Endothelial cell of umbilical vein (primary cell): ENCODE results near the gene NUTF2. TPM values are rescaled to one million over a fixed set of nuclear protein-coding genes. Genes with fewer than 3 reads are reported as not detected.

Experiments
- BruUV-seq: library from RNA; stranded (reverse); fragments of 400-500 nt; replicated peaks from 2 replicates; lab custom pipeline; 2021; lab: Mats Ljungman, UMichigan
- CTCF ChIA-PET: fragments of 300-600, 350-600 bp; sonication (Branson Sonifier 250); formaldehyde crosslinking; loops from one replicate; lab custom pipeline; 2021; ENCODE audit warnings: antibody characterized with exemption, inconsistent platforms; lab: Charles Lee
- POLR2A ChIA-PET: fragments of 300-600, 350-600 bp; sonication (Branson Sonifier 250); formaldehyde crosslinking; loops from one replicate; lab custom pipeline; 2021; ENCODE audit warnings: antibody characterized with exemption, inconsistent platforms; lab: Charles Lee
- DNase-seq: peaks from one replicate; pipeline ENCODE4 v3.0.0-alpha.2; 2011; ENCODE audit warnings: low read depth, low spot score
- FAIRE-seq: peaks from 2 replicates; lab custom pipeline; 2011; peaks lifted over from hg19 to GRCh38; lab: Jason Lieb, UNC
- H2AFZ ChIP-seq: 2 replicates; pipeline ENCODE4 v1.6.0; 2012; ENCODE audit warnings: low read depth, low read length, control low read depth, inconsistent platforms
- H3K27ac ChIP-seq: 2 replicates; pipeline ENCODE4 v1.5.1; 2011; ENCODE audit warnings: low read depth, mild to moderate bottlenecking, control low read depth, low read length, moderate library complexity; ENCODE audit not compliant: insufficient read depth
- H3K27me3 ChIP-seq, 2 experiments: 2 replicates each; pipeline versions ENCODE4 v1.6.0 to v1.6.1; 2011; ENCODE audit warnings: low read length in 2 of 2, mixed read lengths in 1 of 2; ENCODE audit not compliant: control insufficient read depth in 2 of 2, insufficient read depth in 2 of 2
- H3K36me3 ChIP-seq, 2 experiments: 2 replicates in 1 of 2; 3 replicates in 1 of 2; pipeline ENCODE4 v1.5.1; 2011; ENCODE audit warnings: low read length in 2 of 2, mild to moderate bottlenecking in 1 of 2, moderate library complexity in 1 of 2; ENCODE audit not compliant: control insufficient read depth in 2 of 2, insufficient read depth in 2 of 2; ENCODE audit errors: extremely low read depth in 1 of 2
- H3K4me1 ChIP-seq: 3 replicates; pipeline ENCODE4 v1.5.1; 2011; ENCODE audit warnings: mild to moderate bottlenecking, low read length; ENCODE audit not compliant: control insufficient read depth, insufficient read depth; ENCODE audit errors: extremely low read depth
- H3K4me2 ChIP-seq: 2 replicates; pipeline ENCODE4 v1.6.1; 2011; ENCODE audit warnings: low read length, control low read depth, mixed read lengths; ENCODE audit not compliant: insufficient read depth
- H3K4me3 ChIP-seq, 3 experiments: fragments of 200-600 bp in 1 of 3; sonication (generic), shearing (Covaris generic) in 1 of 3; replicated peaks in 1 of 3; 2 replicates each; pipeline ENCODE4 v1.5.1; 2011 to 2016; ENCODE audit warnings: control low read depth in 3 of 3, low read length in 3 of 3, mild to moderate bottlenecking in 2 of 3, inconsistent platforms in 1 of 3, low read depth in 1 of 3, moderate library complexity in 1 of 3; ENCODE audit not compliant: insufficient read depth in 1 of 3
- H3K79me2 ChIP-seq: 2 replicates; pipeline ENCODE4 v1.6.0; 2012; ENCODE audit warnings: low read length, inconsistent platforms; ENCODE audit not compliant: control insufficient read depth, insufficient read depth
- H3K9ac ChIP-seq: replicated peaks from 2 replicates; pipeline ENCODE3; 2011; ENCODE audit warnings: low read length, control low read depth; ENCODE audit not compliant: insufficient read depth; ENCODE audit errors: extremely low read depth
- H3K9me1 ChIP-seq: replicated peaks from 3 replicates; pipeline ENCODE4 v1.6.0; 2011; ENCODE audit warnings: mild to moderate bottlenecking, low read length; ENCODE audit not compliant: control insufficient read depth, insufficient read depth; ENCODE audit errors: extremely low read depth
- H3K9me3 ChIP-seq: replicated peaks from 2 replicates; pipeline ENCODE4 v1.5.1; 2012; ENCODE audit warnings: low read length, inconsistent platforms; ENCODE audit not compliant: control insufficient read depth, insufficient read depth
- H4K20me1 ChIP-seq: replicated peaks from 2 replicates; pipeline ENCODE3; 2011; ENCODE audit warnings: mild to moderate bottlenecking, low read length; ENCODE audit not compliant: control insufficient read depth, insufficient read depth; ENCODE audit errors: extremely low read depth
- EZH2 ChIP-seq: IDR thresholded peaks from 2 replicates; pipeline ENCODE4 v1.6.1; 2012; ENCODE audit warnings: borderline replicate concordance, low read depth, mild to moderate bottlenecking, moderate library complexity, low read length, inconsistent platforms; ENCODE audit not compliant: severe bottlenecking
- FOS ChIP-seq: IDR thresholded peaks from 2 replicates; pipeline ENCODE4 v1.6.1; 2011; ENCODE audit warnings: mild to moderate bottlenecking, low read length, moderate library complexity, borderline replicate concordance; ENCODE audit not compliant: insufficient read depth
- GATA2 ChIP-seq: IDR thresholded peaks from 2 replicates; pipeline ENCODE4 v1.7.0; 2011; ENCODE audit warnings: low read depth, mild to moderate bottlenecking, moderate library complexity, mixed read lengths, low read length; ENCODE audit not compliant: insufficient read length, insufficient read depth
- JUN ChIP-seq: IDR thresholded peaks from 2 replicates; pipeline ENCODE4 v1.6.1; 2011; ENCODE audit warnings: borderline replicate concordance, low read depth; ENCODE audit not compliant: insufficient read length, insufficient read depth
- MYC ChIP-seq: IDR thresholded peaks from one replicate; pipeline ENCODE4 v1.6.1; 2011; ENCODE audit warnings: mild to moderate bottlenecking, low read depth, low read length
- POLR2A ChIP-seq: IDR thresholded peaks from 2 replicates; pipeline ENCODE4 v1.6.1; 2012; ENCODE audit warnings: low read depth, mild to moderate bottlenecking, control low read depth, low read length
- POLR2AphosphoS5 ChIP-seq: IDR thresholded peaks from 2 replicates; pipeline ENCODE4 v1.6.1; 2012; ENCODE audit warnings: low read depth, mild to moderate bottlenecking, control low read depth, low read length, moderate library complexity; ENCODE audit not compliant: insufficient read depth
- dilution Hi-C: fragments of 300-500 bp; cut with MboI; formaldehyde crosslinking; loops from one replicate; pipeline ENCODE4 v1.15.0; 2019; ENCODE audit warnings: low sequenced_read_pairs; ENCODE audit not compliant: extremely low pct_ligation_motif_present
- intact Hi-C: fragments of 100-400 bp; cut with micrococcal nuclease; formaldehyde crosslinking; loops from one replicate; pipeline ENCODE4 v1.10.0; 2022
- polyA plus RNA-seq, 4 experiments: library from polyadenylated mRNA; depleted of rRNA in 3 of 4; stranded (reverse) in 3 of 4; unstranded in 1 of 4; fragments of >200 nt; gene quantifications; 2 replicates each; pipeline versions ENCODE4 v1.2.1 to v1.2.3, GENCODE V29; 2011 to 2012; ENCODE audit warnings: missing spikeins in 1 of 4
- total RNA-seq: library from RNA; stranded (reverse); gene quantifications from 2 replicates; pipeline ENCODE4 v1.2.3, GENCODE V29; 2021
- TF ChIP-seq, protein P1 (sequence below): IDR thresholded peaks from 2 replicates; pipeline ENCODE4 v1.6.1; 2011; ENCODE audit not compliant: insufficient read depth, insufficient read length
- TF ChIP-seq, protein P2 (sequence below), 2 donors: IDR thresholded peaks; 1 replicate in 1 of 2; 2 replicates in 1 of 2; pipeline ENCODE4 v1.5.1; 2011; ENCODE audit warnings: low read length in 2 of 2, mild to moderate bottlenecking in 2 of 2, moderate library complexity in 2 of 2, control low read depth in 1 of 2, inconsistent platforms in 1 of 2, low read depth in 1 of 2; ENCODE audit not compliant: insufficient read depth in 1 of 2; ENCODE audit errors: extremely low read depth in 1 of 2

NUTF2 gene
- total and polyA plus RNA-seq, 2 donors (not counting 3 experiments of a cell fraction or from before 2014, with no cell fraction given): 208 to 273 TPM

- Histone ChIP-seq H3K4me1 (peaks cover 15% of the 10 kb centered on the region), H3K4me2 (no peak overlapping the region), H3K79me2 (peaks cover 26% of the 10 kb centered on the region), H3K9me3 (no peaks in the 10 kb centered on the region), H3K27ac (no peak overlapping the region), H3K27me3 (no peaks in the 10 kb centered on the region), H3K4me3 (no peak overlapping the region), H3K9ac (no peak overlapping the region), H3K9me1 (no peaks in the 10 kb centered on the region), H3K36me3 (peaks cover 18 to 31% of the 10 kb centered on the region in 2 experiments), H4K20me1 (no peaks in the 10 kb centered on the region), H2AFZ (no peak overlapping the region)
- CTCF ChIA-PET: interaction anchor here (1.1 kb wide), 1 partner anchor 53 kb away, joined by 3 read pairs; no protein-coding TSS in a partner anchor
- no TSS peak for BruUV-seq
- FAIRE-seq: no peak
- dilution Hi-C loops: no loop called here
- intact Hi-C loops: no loop called here
- no peak for DNase-seq
- TF ChIP-seq, protein P1, sequence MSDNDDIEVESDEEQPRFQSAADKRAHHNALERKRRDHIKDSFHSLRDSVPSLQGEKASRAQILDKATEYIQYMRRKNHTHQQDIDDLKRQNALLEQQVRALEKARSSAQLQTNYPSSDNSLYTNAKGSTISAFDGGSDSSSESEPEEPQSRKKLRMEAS: no peak
- no peak for TF ChIP-seq POLR2A
- TF ChIP-seq GATA2: no peak
- TF ChIP-seq POLR2AphosphoS5: no peak
- no peak for TF ChIP-seq EZH2
- TF ChIP-seq FOS: no peak
- no peak for TF ChIP-seq JUN
- TF ChIP-seq, protein P2, sequence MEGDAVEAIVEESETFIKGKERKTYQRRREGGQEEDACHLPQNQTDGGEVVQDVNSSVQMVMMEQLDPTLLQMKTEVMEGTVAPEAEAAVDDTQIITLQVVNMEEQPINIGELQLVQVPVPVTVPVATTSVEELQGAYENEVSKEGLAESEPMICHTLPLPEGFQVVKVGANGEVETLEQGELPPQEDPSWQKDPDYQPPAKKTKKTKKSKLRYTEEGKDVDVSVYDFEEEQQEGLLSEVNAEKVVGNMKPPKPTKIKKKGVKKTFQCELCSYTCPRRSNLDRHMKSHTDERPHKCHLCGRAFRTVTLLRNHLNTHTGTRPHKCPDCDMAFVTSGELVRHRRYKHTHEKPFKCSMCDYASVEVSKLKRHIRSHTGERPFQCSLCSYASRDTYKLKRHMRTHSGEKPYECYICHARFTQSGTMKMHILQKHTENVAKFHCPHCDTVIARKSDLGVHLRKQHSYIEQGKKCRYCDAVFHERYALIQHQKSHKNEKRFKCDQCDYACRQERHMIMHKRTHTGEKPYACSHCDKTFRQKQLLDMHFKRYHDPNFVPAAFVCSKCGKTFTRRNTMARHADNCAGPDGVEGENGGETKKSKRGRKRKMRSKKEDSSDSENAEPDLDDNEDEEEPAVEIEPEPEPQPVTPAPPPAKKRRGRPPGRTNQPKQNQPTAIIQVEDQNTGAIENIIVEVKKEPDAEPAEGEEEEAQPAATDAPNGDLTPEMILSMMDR (IDR thresholded peaks at IDR 0.05; ENCODE audit: extremely low read depth in 1 of 2, insufficient read depth in 1 of 2, low read depth in 1 of 2, low read length in 2 of 2): no peak
- no peak for TF ChIP-seq MYC
- POLR2A ChIA-PET: no interaction called here
These were observed 22.9 kb downstream of the NUTF2 start for GRCh38 chr16:67869653-67870052.
